Ovary (tissue), 9 donors: Measurements from ENCODE around the gene AKAP6. TPM values are rescaled to one million over a fixed set of nuclear protein-coding genes. Genes with fewer than 3 reads are reported as not detected.
A peak's percentile ranks its signal among the peaks of the same experiment; 100 is the strongest.

Experiments used
- DNase-seq, 5 donors: peaks; one replicate each; pipeline ENCODE4 v3.0.0-alpha.2; 2019 to 2020
- H3K27ac ChIP-seq, 2 donors: fragments of 200-600 bp; one replicate each; pipeline versions ENCODE4 v1.5.1 to v1.8.0; 2019 to 2022
- H3K27me3 ChIP-seq: fragments of 200-600 bp; one replicate; pipeline ENCODE4 v1.8.0; 2022
- H3K36me3 ChIP-seq: fragments of 200-600 bp; sonication (generic); one replicate; pipeline ENCODE4 v1.5.1; 2019
- H3K4me1 ChIP-seq: one replicate; pipeline ENCODE4 v1.8.1; 2013; ENCODE audit warnings: mild to moderate bottlenecking, moderate library complexity; ENCODE audit not compliant: insufficient read depth
- H3K4me3 ChIP-seq: fragments of 200-600 bp; sonication (generic); one replicate; pipeline ENCODE4 v1.5.1; 2017
- H3K9me3 ChIP-seq, 2 donors: fragments of 200-600 bp in 1 of 2; sonication (generic) in 1 of 2; one replicate each; pipeline versions ENCODE4 v1.5.1 to v1.8.1; 2013 to 2019; ENCODE audit warnings: mild to moderate bottlenecking in 1 of 2, moderate library complexity in 1 of 2
- EP300 ChIP-seq: sonication (generic); formaldehyde crosslinking; IDR thresholded peaks from one replicate; pipeline ENCODE4 v1.6.1; 2017; ENCODE audit warnings: antibody characterized with exemption
- POLR2A ChIP-seq: fragments of 450-650 bp; IDR thresholded peaks from one replicate; pipeline ENCODE4 v1.6.1; 2017; ENCODE audit warnings: antibody characterized with exemption, mild to moderate bottlenecking, moderate library complexity
- WGBS, 3 donors: extraction: QIAGEN DNeasy Blood & Tissue Kit in 1 of 3; methylation state at CpG; one replicate each; pipeline versions ENCODE4 v1.1.5 to v1.1.7; 2013 to 2017; 5-methylcytosine and 5-hydroxymethylcytosine counted together
- intact Hi-C, 4 donors: fragments of 100-400 bp; cut with DNase I; formaldehyde crosslinking; loops; one replicate each; pipeline versions ENCODE4 v1.11.0 to v1.15.1; 2022 to 2023
- polyA plus RNA-seq, 2 donors: library from polyadenylated mRNA; stranded (reverse); fragments of 200-250 nt in 1 of 2; fragments of 350-450 nt in 1 of 2; fragmentation: Illumina TruSeq in 1 of 2; extraction: RNeasy Lipid Tissue Mini Kit (QIAGEN cat#74804) in 1 of 2; gene quantifications; one replicate each; pipeline ENCODE4 v1.2.3, GENCODE V29; 2013 to 2014
- total RNA-seq, 7 donors: library from RNA; depleted of rRNA in 2 of 7; stranded (reverse); fragments of >200 nt in 2 of 7; fragmentation: NEBNext Ultra II Directional in 3 of 7; extraction: Animal tissue kit (Norgen Biotek cat#: 25700) in 3 of 7; gene quantifications; one replicate each; pipeline versions ENCODE4 v1.1.0 to v1.2.4, GENCODE V29; 2016 to 2023
- TF ChIP-seq, protein P1 (sequence below), 3 donors: fragments of 450-650 bp in 2 of 3; fragments of 200-600 bp in 1 of 3; IDR thresholded peaks; one replicate each; pipeline versions ENCODE4 v1.5.1 to v1.8.0; 2016 to 2022; ENCODE audit warnings: antibody characterized with exemption in 3 of 3, mild to moderate bottlenecking in 1 of 3
- donor health status: DM: no; HTN: no; CAD: no; lungs with moderate emphysema.
- donor health status: DM: no; HTN: no; CAD: no.
- donor health status: Bipolar disorder and iron deficiency.
- donor health status: DM: yes; HTN: yes; CAD: no.
- donor health status: DM: no; HTN: no; CAD: no.
- donor health status: DM: yes; HTN: yes; CAD: no.

The AKAP6 gene
- total and polyA plus RNA-seq, 9 donors: 2.3 to 13.1 (median 6.9) TPM

DNA sequence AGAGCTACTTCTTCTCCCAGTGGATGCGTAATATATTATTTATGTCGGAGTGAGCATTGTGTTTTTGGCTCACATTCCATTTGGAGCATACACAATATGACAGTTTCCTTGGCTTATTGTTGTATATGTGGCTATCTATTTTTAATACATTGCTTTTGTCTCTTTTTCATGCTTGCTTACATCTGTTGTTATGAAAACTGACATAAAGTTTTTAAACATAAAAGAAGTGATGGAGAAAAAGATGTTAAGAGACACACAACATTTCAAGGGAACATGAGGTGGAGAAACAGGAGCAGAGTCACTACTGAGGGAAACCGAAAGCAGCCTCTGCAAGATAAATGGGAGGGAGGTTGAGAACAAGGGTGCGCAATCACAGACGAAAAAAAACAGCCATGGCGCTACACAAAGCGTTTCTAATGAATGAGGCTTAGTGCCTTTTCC, 381.2 kb downstream of the AKAP6 start:
- intact Hi-C loops: no loop called here
- Histone ChIP-seq H3K36me3 (no peaks in the 10 kb centered on the region), H3K4me1 (no peaks in the 10 kb centered on the region), H3K27me3 (no peaks in the 10 kb centered on the region), H3K4me3 (no peak overlapping the region), H3K9me3 (no peaks in the 10 kb centered on the region), H3K27ac (no peak overlapping the region)
- TF ChIP-seq EP300 (no peak), POLR2A (no peak)
- TF ChIP-seq, protein P1, sequence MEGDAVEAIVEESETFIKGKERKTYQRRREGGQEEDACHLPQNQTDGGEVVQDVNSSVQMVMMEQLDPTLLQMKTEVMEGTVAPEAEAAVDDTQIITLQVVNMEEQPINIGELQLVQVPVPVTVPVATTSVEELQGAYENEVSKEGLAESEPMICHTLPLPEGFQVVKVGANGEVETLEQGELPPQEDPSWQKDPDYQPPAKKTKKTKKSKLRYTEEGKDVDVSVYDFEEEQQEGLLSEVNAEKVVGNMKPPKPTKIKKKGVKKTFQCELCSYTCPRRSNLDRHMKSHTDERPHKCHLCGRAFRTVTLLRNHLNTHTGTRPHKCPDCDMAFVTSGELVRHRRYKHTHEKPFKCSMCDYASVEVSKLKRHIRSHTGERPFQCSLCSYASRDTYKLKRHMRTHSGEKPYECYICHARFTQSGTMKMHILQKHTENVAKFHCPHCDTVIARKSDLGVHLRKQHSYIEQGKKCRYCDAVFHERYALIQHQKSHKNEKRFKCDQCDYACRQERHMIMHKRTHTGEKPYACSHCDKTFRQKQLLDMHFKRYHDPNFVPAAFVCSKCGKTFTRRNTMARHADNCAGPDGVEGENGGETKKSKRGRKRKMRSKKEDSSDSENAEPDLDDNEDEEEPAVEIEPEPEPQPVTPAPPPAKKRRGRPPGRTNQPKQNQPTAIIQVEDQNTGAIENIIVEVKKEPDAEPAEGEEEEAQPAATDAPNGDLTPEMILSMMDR (IDR thresholded peaks at IDR 0.05): no peak
- 20 to 42% (median 23%) methylated on average over 7 of the region's 7 CpGs for WGBS, 3 donors
- peak in 1 of 5 donors; percentile 30 for DNase-seq

DNA sequence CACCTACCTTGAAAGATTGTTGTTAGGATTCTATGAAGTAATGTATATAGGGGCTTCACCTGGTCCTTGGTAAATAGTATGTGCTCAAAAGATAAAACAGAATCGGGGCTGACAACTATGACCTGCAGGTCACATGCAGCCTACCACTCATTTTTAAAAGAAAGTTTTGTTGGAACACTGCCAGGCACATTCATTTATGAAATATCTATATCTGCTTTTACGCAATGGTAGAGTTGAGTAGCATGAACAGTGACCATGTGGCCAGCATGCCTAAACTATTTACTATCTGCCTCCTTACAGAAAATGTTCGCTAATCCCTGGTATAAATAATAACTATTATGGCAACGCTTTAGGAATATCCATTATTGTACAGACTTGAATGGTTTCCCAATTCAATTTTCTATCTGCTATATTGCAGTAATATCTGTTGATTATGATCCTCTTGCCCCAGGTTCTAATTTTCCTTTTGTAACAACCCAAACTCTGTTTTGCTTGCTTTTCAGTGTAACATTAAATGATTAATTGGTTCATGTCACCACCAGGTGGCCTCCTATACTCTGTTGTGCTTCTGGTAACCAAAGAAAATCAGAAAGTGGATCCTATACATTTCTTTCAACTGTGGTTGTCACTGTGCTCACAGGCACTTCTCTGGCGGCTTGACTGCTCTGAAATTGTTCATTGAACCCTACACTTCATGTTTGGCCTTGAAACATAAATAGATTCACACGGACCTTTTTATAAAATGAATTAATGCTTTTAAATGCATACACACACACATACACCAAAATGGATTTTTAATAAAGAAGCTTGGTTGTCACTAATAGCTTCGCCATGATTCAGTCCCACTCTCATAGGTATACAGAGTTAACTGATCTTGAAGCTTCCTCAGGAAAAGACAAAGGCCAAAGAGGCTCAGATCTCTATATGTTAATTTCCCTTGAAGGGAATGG, 381.9 kb downstream of the AKAP6 start:
- no peak overlapping the region for H3K27ac ChIP-seq
- H3K36me3 ChIP-seq: no peaks in the 10 kb centered on the region
- no peaks in the 10 kb centered on the region for H3K4me1 ChIP-seq
- no peak for DNase-seq
- TF ChIP-seq, protein P1 (IDR thresholded peaks at IDR 0.05): peak in 2 of 3 donors; percentile 18 to 33
- TF ChIP-seq EP300 (no peak), POLR2A (no peak)
- H3K27me3 ChIP-seq: no peaks in the 10 kb centered on the region
- 43 to 52% (median 44%) methylated on average over 7 of the region's 7 CpGs for WGBS, 3 donors
- intact Hi-C loops: no loop called here
- no peak overlapping the region for H3K4me3 ChIP-seq
- H3K9me3 ChIP-seq: no peaks in the 10 kb centered on the region

DNA sequence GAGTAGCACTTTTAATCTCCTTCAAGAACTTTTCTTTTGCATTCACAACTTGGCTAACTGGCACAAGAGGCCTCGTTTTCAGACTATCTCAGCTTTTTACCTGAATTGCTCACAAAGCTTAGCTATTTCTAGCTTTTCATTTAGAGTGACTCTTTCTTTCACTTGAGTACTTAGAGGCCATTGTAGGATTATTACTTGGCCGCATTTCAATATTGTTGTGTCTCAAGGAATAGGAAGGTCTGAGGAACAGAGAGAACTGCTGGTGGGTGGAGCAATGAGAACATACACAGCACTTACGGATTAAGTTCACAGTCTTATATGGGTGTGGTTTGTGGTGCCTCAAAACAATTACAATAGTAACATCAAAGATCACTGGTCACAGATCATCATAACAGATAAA, 384.8 kb downstream of the AKAP6 start:
- Histone ChIP-seq H3K4me1 (no peaks in the 10 kb centered on the region), H3K4me3 (no peak overlapping the region), H3K27me3 (no peaks in the 10 kb centered on the region), H3K9me3 (no peaks in the 10 kb centered on the region), H3K36me3 (no peaks in the 10 kb centered on the region), H3K27ac (no peak overlapping the region)
- intact Hi-C loops: no loop called here
- no peak for DNase-seq
- TF ChIP-seq, protein P1 (IDR thresholded peaks at IDR 0.05): no peak
- TF ChIP-seq POLR2A (no peak), EP300 (no peak)
- 64 to 73% (median 73%) methylated on average over 3 of the region's 3 CpGs for WGBS, 3 donors

DNA sequence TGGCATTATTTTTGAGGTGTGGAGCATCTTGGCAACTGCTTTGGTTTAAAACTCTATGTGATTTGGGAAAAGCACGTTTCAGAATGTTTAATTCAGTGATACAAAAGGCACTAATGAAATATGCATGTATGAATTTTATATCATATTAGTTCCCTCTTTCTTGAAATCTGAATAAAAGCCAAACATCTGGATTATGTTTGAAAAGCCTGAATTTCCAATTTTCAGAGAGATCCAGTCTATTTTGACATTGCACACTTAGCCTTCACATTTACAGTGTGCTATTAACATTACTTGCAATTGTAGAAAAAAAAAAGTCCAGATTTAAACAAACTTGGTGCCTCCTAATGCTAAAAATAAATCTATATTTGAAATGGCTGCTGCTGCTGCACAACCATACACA, 390.5 kb downstream of the AKAP6 start:
- WGBS, 3 donors: 53 to 65% (median 58%) methylated on average over 1 of the region's 1 CpG
- no peaks in the 10 kb centered on the region for H3K4me1 ChIP-seq
- H3K27ac ChIP-seq: no peak overlapping the region
- DNase-seq: no peak
- intact Hi-C loops: no loop called here
- H3K4me3 ChIP-seq: no peak overlapping the region
- no peaks in the 10 kb centered on the region for H3K9me3 ChIP-seq
- H3K27me3 ChIP-seq: no peaks in the 10 kb centered on the region
- TF ChIP-seq, protein P1 (IDR thresholded peaks at IDR 0.05): no peak
- TF ChIP-seq EP300 (no peak), POLR2A (no peak)
- no peaks in the 10 kb centered on the region for H3K36me3 ChIP-seq
